Thymus (tissue), 11 donors: ENCODE measurements around the gene RPS6KA5. TPM values are rescaled to one million over a fixed set of nuclear protein-coding genes. Genes with fewer than 3 reads are reported as not detected.
"Not testable (repeated sequence)": the region's sequence is repeated elsewhere in the genome, so short reads cannot be mapped to it uniquely, and the experiment has no call there.

Experiments used
- DNase-seq, 9 donors: peaks; one replicate each; pipeline ENCODE4 v3.0.0-alpha.2; 2013; ENCODE audit warnings: low spot score in 9 of 9, low read depth in 6 of 9, missing footprints in 1 of 9
- H3K27ac ChIP-seq, 2 donors: one replicate each; pipeline ENCODE4 v1.5.1; 2013; ENCODE audit warnings: control low read depth in 1 of 2, low read depth in 1 of 2, low read length in 1 of 2, mild to moderate bottlenecking in 1 of 2, moderate library complexity in 1 of 2
- H3K27me3 ChIP-seq, 2 donors: one replicate each; pipeline ENCODE4 v1.5.1; 2013; ENCODE audit warnings: low read length in 1 of 2; ENCODE audit not compliant: control insufficient read depth in 2 of 2, insufficient read depth in 1 of 2
- H3K36me3 ChIP-seq, 2 donors: one replicate each; pipeline ENCODE4 v1.5.1; 2013; ENCODE audit warnings: low read length in 1 of 2, mild to moderate bottlenecking in 1 of 2, moderate library complexity in 1 of 2; ENCODE audit not compliant: control insufficient read depth in 2 of 2, insufficient read depth in 2 of 2
- H3K4me1 ChIP-seq, 2 donors: one replicate each; pipeline ENCODE4 v1.5.1; 2013; ENCODE audit warnings: low read length in 2 of 2; ENCODE audit not compliant: control insufficient read depth in 2 of 2, insufficient read depth in 2 of 2
- H3K4me3 ChIP-seq, 2 donors: one replicate each; pipeline ENCODE4 v1.5.1; 2013; ENCODE audit warnings: low read length in 2 of 2, control low read depth in 1 of 2, mild to moderate bottlenecking in 1 of 2
- H3K9me3 ChIP-seq, 2 donors: one replicate each; pipeline ENCODE4 v1.5.1; 2013; ENCODE audit warnings: low read length in 1 of 2, mild to moderate bottlenecking in 1 of 2; ENCODE audit not compliant: control insufficient read depth in 2 of 2, insufficient read depth in 1 of 2
- WGBS: extraction: QIAGEN DNeasy Blood & Tissue Kit; methylation state at CpG from one replicate; pipeline ENCODE4 v1.1.7; 2013; 5-methylcytosine and 5-hydroxymethylcytosine counted together
- polyA plus RNA-seq: library from polyadenylated mRNA; stranded (reverse); fragments of 200-250 nt; gene quantifications from one replicate; pipeline ENCODE4 v1.2.3, GENCODE V29; 2013
- total RNA-seq: library from RNA; stranded (reverse); fragments of 120-200 nt; gene quantifications from one replicate; pipeline ENCODE4 v1.2.4, GENCODE V29; 2013
- donor health status: healthy.

Gene RPS6KA5
- total and polyA plus RNA-seq, 2 donors: 4.0 to 5.1 TPM

DNA sequence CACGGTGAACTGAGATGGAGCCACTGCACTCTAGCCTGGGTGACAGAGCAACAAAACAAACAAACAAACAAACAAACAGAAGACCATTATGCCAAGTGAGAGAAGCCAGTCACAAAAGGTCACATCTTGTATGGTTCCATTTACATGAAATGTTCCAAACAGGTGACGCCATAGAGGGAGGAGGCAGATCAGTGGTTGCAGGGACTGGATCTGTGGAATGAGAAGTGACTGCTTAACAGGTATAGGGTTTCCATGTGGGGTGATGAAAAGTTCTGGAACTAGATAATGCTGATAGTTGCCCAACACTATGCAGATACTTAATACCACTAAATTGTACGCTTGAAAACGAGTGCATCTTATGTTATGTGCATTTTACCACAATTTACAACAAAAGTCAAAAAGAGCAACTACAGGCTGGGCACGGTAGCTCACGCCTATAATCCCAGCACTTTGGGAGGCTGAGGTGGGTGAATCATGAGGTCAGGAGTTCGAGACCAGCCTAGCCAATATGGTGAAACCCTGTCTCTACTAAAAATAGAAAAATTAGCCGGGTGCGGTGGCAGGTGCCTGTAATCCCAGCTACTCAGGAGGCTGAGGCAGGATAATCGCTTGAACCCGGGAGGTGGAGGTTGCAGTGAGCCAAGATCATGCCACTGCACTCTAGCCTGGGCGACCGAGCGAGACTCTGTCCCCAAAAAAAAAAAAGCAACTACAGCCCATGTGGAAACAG lies 33.5 kb upstream of the RPS6KA5 start:
- H3K27ac ChIP-seq: peak overlapping the region in 1 of 2 donors; percentile 60
- WGBS: 96% methylated on average over 14 of the region's 14 CpGs
- not testable (repeated sequence) for H3K4me1 ChIP-seq, H3K4me3 ChIP-seq, H3K27me3 ChIP-seq, H3K9me3 ChIP-seq, DNase-seq, H3K36me3 ChIP-seq

DNA sequence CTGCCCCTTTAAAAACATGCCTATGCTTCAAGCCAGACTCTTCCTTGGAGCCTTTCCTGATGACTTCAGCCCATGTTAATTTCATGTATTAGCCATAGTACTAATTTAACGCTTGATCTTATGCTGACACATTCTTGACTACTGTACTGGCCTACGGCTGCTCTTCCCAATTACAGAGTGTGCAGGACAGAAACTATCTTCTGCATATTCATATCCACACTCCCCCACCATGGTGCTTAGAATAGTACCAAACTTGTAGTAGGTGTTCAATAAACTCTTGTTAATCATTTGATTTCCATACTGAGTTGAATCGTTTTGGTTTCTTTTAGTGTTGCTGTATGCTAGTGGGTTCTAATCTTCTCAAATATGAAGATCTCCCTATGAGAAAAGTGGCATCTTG lies 31.6 kb upstream of the RPS6KA5 start:
- DNase-seq: no peak
- 95% methylated on average over 3 of the region's 3 CpGs for WGBS

DNA sequence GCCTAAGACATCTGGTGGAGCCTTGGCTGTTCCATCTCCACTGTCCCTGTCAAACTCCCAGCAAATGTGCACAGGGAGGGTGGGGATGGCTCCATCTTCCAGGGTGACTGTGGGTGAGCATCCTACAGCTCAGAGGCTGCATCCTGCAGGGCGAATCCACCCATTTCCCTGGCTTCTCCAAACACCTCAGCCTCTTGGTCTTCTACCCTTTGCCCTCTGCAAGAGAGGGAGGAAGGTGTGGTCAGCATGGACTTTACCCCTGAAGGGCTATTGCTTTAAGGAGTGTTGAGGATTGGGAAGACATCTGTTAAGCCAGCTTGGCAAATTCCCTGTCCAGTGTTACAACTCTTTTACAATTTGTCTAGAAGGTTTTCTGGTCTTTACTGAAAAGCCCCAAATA lies 30.3 kb upstream of the RPS6KA5 start:
- H3K9me3 ChIP-seq: no peaks in the 10 kb centered on the region
- no peaks in the 10 kb centered on the region for H3K36me3 ChIP-seq
- no peak overlapping the region for H3K4me3 ChIP-seq
- peaks cover 0 to 2% of the 10 kb centered on the region in 2 donors for H3K4me1 ChIP-seq
- no peak for DNase-seq
- 97% methylated on average over 1 of the region's 1 CpG for WGBS
- no peak overlapping the region for H3K27ac ChIP-seq
- H3K27me3 ChIP-seq: peaks cover 0 to 2% of the 10 kb centered on the region in 2 donors

More for the DNA sequence above, 31.6 kb upstream of the RPS6KA5 start:
- Histone ChIP-seq H3K36me3 (no peaks in the 10 kb centered on the region), H3K4me3 (no peak overlapping the region), H3K27me3 (peaks cover 0 to 2% of the 10 kb centered on the region in 2 donors), H3K4me1 (peaks cover 0 to 2% of the 10 kb centered on the region in 2 donors), H3K27ac (no peak overlapping the region), H3K9me3 (no peaks in the 10 kb centered on the region)

DNA sequence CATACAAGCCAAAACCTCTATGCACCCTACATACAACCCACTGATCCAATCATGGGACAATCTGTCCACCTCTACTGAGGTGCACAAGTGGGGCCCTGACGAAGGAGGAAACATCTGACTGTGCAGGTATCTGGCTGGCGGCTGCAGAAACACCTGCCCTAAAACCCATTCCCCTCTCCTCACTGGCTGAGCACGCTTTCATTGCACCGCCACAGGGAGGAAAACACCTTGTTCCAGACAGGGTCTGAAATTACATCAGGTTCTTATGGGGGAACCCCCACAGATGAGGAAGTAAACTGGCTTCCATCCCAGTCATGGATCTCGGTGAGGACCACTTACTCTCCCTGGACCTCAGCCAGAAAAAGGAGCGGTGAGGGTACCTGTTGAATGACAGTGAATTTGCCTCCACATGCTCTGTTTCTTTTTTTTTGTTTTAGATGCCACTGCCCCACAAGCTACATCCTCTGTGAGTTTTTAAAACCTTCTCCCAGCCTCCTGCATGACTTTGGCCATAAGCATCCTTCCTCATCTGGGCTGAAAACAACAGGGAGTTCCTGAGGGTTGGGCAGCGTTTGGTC lies 29.6 kb upstream of the RPS6KA5 start:
- 87% methylated on average over 7 of the region's 7 CpGs for WGBS
- no peak overlapping the region for H3K27ac ChIP-seq
- H3K4me3 ChIP-seq: no peak overlapping the region
- peaks cover 0 to 2% of the 10 kb centered on the region in 2 donors for H3K4me1 ChIP-seq
- H3K36me3 ChIP-seq: no peaks in the 10 kb centered on the region
- H3K27me3 ChIP-seq: peaks cover 0 to 2% of the 10 kb centered on the region in 2 donors
- DNase-seq: peak in 1 of 9 donors; percentile 37
- H3K9me3 ChIP-seq: no peaks in the 10 kb centered on the region

DNA sequence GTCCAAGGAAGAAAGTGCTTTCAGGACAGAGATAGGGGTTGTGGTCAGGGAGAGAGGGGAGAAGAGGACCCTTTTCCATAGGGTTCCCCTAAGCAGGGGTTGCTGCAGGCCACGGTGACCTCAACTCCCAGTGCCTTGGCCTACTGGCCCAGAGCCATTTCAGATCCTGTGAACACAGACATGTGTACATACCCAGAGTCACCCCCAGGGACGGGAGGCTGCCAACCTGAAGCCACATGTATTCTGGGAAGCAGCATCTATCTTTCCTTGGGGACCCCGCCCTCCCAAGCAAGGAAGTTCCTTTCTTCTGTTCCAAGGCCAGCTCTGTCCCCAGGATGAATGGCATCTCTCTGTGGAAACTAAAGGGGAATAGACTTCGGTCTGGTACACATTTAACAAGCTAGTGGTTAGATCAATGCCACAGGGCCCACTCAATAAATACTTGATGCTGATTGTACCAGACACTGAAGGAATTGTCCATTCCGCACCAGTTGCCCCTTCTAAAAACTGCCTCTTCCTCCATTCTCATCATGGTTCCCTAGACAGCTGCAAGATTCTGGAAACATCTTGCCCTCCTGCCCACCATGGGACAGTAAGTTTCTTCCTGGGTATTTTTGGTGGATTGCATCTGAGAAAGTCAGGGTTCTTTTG lies 28.3 kb upstream of the RPS6KA5 start:
- Histone ChIP-seq H3K27ac (no peak overlapping the region), H3K36me3 (no peaks in the 10 kb centered on the region), H3K4me1 (peaks cover 0 to 2% of the 10 kb centered on the region in 2 donors), H3K27me3 (peaks cover 0 to 2% of the 10 kb centered on the region in 2 donors), H3K9me3 (no peaks in the 10 kb centered on the region), H3K4me3 (no peak overlapping the region)
- 96% methylated on average over 5 of the region's 5 CpGs for WGBS
- no peak for DNase-seq

DNA sequence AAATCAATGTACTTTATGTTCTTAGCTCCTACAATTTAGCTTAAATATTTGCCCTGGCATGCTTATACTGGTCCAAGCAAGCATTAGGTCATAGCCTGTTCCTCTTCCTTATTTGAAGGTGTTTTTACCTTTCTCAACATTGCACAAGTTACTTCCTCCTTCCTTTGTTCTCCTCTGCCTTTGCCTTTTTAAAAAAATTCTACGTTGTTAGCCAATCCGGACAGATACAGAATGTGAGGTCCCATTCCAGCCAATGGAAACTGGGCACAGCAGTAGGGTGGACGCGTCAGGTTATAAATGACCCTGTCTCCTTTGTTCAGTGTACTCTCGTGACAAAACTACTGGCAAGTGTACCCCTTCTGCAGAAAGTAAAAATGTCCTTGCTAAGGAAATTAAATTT lies 27.0 kb upstream of the RPS6KA5 start:
- WGBS: 92% methylated on average over 5 of the region's 5 CpGs
- H3K4me3 ChIP-seq, H3K27ac ChIP-seq, H3K36me3 ChIP-seq, H3K4me1 ChIP-seq, H3K9me3 ChIP-seq, DNase-seq, H3K27me3 ChIP-seq: not testable (repeated sequence)

DNA sequence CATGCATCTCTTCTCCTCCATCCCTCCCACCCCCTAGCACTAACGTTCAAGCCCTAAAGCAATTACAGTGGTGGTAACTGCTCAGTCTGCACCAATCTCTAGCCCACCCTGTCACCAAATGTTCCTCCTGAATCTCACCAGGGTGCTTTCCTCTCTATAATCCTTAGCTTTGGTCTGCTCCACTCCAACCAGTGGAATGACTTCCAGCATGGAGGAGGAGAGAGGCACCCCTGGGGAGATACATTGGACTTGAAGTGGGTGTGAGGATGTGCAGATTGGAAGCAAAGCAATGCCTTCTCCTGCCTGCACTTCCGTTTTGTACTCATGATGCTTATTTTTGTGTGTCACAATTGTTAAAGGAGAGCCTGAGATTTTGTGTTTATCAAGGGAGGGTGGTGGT lies 24.1 kb upstream of the RPS6KA5 start:
- no peaks in the 10 kb centered on the region for H3K36me3 ChIP-seq
- H3K4me1 ChIP-seq: peaks cover 0 to 2% of the 10 kb centered on the region in 2 donors
- no peaks in the 10 kb centered on the region for H3K9me3 ChIP-seq
- H3K27me3 ChIP-seq: peaks cover 0 to 2% of the 10 kb centered on the region in 2 donors
- no peak overlapping the region for H3K27ac ChIP-seq
- H3K4me3 ChIP-seq: no peak overlapping the region
- WGBS: 97% methylated on average over 2 of the region's 2 CpGs
- DNase-seq: no peak

DNA sequence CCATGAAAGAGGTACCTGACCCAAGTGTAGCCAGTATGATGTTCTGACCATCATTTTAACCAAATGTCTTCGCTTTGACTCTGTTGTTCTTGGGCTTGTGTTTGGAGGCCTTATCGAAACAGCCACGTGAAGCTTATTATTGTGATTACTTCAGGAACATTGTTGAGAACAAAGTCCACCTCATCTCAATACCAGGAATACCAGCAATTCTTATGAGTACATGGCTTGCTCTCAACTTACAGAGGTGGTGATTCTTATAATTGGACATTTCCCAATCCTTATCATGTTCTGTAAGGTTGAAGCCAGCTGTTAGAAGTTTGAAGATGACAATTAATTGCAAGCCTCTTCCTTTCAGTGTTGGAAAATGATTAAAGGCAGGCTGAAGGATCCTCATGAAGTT lies 21.8 kb upstream of the RPS6KA5 start:
- Histone ChIP-seq H3K36me3 (no peaks in the 10 kb centered on the region), H3K9me3 (no peaks in the 10 kb centered on the region), H3K4me3 (no peak overlapping the region), H3K4me1 (peaks cover 3 to 11% of the 10 kb centered on the region in 2 donors), H3K27ac (no peak overlapping the region), H3K27me3 (no peaks in the 10 kb centered on the region)
- 99% methylated on average over 3 of the region's 3 CpGs for WGBS
- DNase-seq: no peak

DNA sequence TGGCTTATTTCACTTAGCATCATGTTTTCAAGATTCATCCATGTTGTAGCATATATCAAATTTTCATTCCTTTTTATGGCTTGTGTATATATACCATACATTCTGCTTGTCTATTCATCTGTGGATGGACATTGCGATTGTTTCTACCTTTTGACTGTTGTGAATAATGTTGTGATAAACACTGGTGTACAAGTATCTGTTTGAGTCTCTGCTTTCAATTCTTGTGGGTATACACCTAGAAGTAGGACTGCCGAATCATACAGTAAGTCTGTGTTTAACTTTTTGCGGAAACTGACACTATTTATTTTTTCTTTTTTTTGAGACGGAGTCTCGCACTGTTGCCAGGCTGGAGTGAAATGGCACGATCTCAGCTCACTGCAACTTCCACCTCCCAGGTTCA lies 19.6 kb upstream of the RPS6KA5 start:
- 97% methylated on average over 6 of the region's 6 CpGs for WGBS
- peaks cover 3 to 11% of the 10 kb centered on the region in 2 donors for H3K4me1 ChIP-seq

More for the DNA sequence above, 19.6 kb upstream of the RPS6KA5 start:
- no peaks in the 10 kb centered on the region for H3K9me3 ChIP-seq
- no peaks in the 10 kb centered on the region for H3K36me3 ChIP-seq
- DNase-seq: no peak
- no peak overlapping the region for H3K27ac ChIP-seq
- H3K27me3 ChIP-seq: peaks cover 0 to 5% of the 10 kb centered on the region in 2 donors
- H3K4me3 ChIP-seq: no peak overlapping the region
